Activated B cell treated with CpG ODN at 0.5 μM for 24 hours (primary cell): Measurements from ENCODE around the gene TMEM9. TPM values are rescaled to one million over a fixed set of nuclear protein-coding genes. Genes with fewer than 3 reads are reported as not detected.

Experiments
- ATAC-seq: fragments of 200-7000 bp; cut with Tn5 transposase; one replicate; pipeline ENCODE4 v1.10.0; 2021; ENCODE audit warnings: low read depth, mild to moderate bottlenecking, moderate library complexity
- CTCF ChIA-PET: fragments of 350-600 bp; sonication (Branson Sonifier 250); formaldehyde crosslinking; loops from one replicate; lab custom pipeline; 2021; ENCODE audit warnings: antibody characterized with exemption; lab: Charles Lee
- POLR2A ChIA-PET: fragments of 350-600 bp; sonication (Branson Sonifier 250); formaldehyde crosslinking; loops from one replicate; lab custom pipeline; 2021; ENCODE audit warnings: antibody characterized with exemption; lab: Charles Lee
- DNase-seq: peaks from one replicate; pipeline ENCODE4 v3.0.0; 2022
- H3K27ac Mint-ChIP-seq: one replicate; pipeline ENCODE4 v1.8.0; 2020; ENCODE audit warnings: mixed read lengths
- H3K27me3 Mint-ChIP-seq: one replicate; pipeline ENCODE4 v1.8.0; 2021; ENCODE audit warnings: mixed read lengths
- H3K36me3 Mint-ChIP-seq: one replicate; pipeline ENCODE4 v1.8.0; 2021; ENCODE audit warnings: low read depth, mixed read lengths
- H3K4me1 Mint-ChIP-seq: one replicate; pipeline ENCODE4 v1.8.0; 2021; ENCODE audit warnings: mixed read lengths
- H3K4me3 Mint-ChIP-seq: one replicate; pipeline ENCODE4 v1.8.0; 2020; ENCODE audit warnings: mild to moderate bottlenecking, mixed read lengths
- H3K9me3 Mint-ChIP-seq: one replicate; pipeline ENCODE4 v1.8.0; 2020; ENCODE audit warnings: mixed read lengths
- CTCF ChIP-seq: fragments of 200-600 bp; IDR thresholded peaks from one replicate; pipeline ENCODE4 v1.8.0; 2022; ENCODE audit warnings: antibody characterized with exemption, mild to moderate bottlenecking
- intact Hi-C: fragments of 100-400 bp; cut with micrococcal nuclease; formaldehyde crosslinking; loops from one replicate; pipeline ENCODE4 v1.15.1; 2024
- total RNA-seq: library from RNA; stranded (reverse); gene quantifications from 2 replicates; pipeline ENCODE4 v1.2.3, GENCODE V29; 2022

Gene TMEM9
- total RNA-seq, 1 donor from 2014 or later: 19.0 TPM

GRCh38 chr1:201144701-201145100, 9.6 kb downstream of the TMEM9 start:
- Mint-ChIP-seq H3K27me3 (no peaks in the 10 kb centered on the region), H3K27ac (no peak overlapping the region), H3K4me1 (peaks cover 5% of the 10 kb centered on the region), H3K4me3 (no peak overlapping the region), H3K36me3 (peaks cover 81% of the 10 kb centered on the region), H3K9me3 (no peaks in the 10 kb centered on the region)
- CTCF ChIA-PET: no interaction called here
- no peak for DNase-seq
- intact Hi-C loops: no loop called here
- POLR2A ChIA-PET: no interaction called here
- no peak for TF ChIP-seq CTCF
- ATAC-seq: no peak

DNA sequence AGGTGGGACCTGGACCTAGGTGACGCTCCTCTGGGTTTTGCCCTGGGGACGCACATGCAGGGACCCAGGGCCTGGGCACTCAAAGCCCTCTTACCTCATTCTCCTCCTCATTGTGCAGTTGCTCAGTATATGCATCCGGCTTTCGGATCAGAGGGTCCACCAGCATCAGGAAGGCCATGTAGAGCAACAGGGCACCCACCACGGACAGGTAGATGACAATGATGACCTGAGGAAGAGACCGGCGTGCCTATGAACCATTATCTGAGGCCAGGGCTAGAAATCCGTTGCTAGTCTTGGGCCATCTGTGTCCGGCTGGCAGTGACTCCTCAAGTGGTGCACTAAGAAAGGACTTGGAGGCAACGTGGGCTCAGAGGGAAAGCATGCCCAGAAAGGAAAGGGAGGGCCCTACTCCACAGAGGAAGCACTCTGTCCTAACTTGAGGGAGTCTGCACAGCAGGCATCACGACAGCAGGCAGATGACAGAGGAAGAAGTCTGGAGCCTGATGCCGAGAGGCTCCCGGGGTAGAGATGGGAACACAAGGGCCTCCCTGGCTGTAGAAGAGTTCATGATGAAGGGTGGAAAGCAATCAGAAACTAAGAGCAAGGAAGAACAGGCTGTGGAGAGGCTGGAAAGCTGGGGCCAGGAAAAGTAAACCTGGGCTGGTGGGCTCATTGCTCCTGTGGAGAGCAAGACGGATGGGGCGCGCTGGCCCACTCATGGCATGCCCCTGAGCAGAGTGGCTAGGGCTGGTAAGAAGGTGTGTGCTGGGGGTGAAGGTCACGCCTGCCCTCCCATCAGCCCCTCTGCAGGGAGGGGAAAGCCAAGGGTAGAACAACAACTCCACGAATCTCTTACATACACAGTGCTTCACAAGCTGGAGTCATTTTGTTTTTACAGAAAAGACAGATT, 10.3 kb downstream of the TMEM9 start:
- no peak overlapping the region for H3K27ac Mint-ChIP-seq
- POLR2A ChIA-PET: no interaction called here
- CTCF ChIA-PET: no interaction called here
- H3K4me1 Mint-ChIP-seq: peaks cover 5% of the 10 kb centered on the region
- H3K9me3 Mint-ChIP-seq: no peaks in the 10 kb centered on the region
- ATAC-seq (no peak), DNase-seq (no peak)
- peaks cover 81% of the 10 kb centered on the region for H3K36me3 Mint-ChIP-seq
- TF ChIP-seq CTCF: no peak
- intact Hi-C loops: no loop called here
- H3K27me3 Mint-ChIP-seq: no peaks in the 10 kb centered on the region
- H3K4me3 Mint-ChIP-seq: no peak overlapping the region

DNA sequence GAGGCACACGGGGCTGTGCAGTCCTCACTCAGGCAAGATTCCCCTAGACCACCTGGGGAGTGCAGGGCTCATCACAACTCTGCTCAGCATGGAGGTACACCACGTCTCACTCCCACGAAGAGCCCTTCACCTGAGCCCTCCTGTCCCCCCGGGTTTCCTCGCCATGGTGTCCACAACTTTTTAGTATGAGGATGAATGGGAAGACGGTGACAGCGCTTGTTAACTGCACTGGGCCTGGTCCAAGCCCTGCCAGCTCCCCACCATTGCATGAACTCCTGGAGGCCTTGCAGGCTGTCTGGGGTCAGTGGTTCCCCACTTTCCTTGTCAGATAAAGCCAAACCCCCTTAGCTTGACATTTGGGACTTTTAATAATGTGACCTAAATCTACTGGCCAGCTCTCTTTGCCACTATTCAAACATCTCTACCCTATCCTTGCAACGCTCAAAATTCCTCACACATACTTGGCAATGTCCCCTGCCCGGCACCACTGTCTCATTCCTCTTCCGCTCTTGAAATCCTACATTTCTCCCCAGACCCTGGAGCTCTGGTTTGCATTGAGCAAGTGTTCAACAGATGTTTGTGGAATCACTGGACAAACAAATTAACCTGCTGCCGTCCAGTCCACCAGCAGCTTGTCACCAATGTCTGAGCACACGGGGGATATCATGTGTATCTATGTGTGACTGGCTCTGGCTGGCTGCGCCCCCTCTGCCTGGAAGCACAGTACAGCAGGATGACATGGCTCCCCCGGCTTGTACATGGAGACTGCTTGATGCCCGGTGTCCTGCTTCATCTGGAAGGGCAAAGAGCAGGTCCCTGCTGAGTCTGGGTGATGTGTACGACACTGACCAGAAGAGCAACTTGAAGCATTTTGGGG, 11.2 kb downstream of the TMEM9 start:
- CTCF ChIA-PET: no interaction called here
- H3K27ac Mint-ChIP-seq: no peak overlapping the region

GRCh38 chr1:201142011-201142848, 12.0 kb downstream of the TMEM9 start:
- POLR2A ChIA-PET: no interaction called here
- ATAC-seq (no peak), DNase-seq (no peak)
- CTCF ChIA-PET: no interaction called here
- Mint-ChIP-seq H3K9me3 (no peaks in the 10 kb centered on the region), H3K27me3 (no peaks in the 10 kb centered on the region), H3K27ac (no peak overlapping the region), H3K36me3 (peaks cover 79% of the 10 kb centered on the region), H3K4me3 (no peak overlapping the region), H3K4me1 (peaks cover 5% of the 10 kb centered on the region)
- TF ChIP-seq CTCF: no peak
- intact Hi-C loops: no loop called here

More for the DNA sequence above, 11.2 kb downstream of the TMEM9 start:
- intact Hi-C loops: no loop called here
- ATAC-seq: no peak
- Mint-ChIP-seq H3K9me3 (no peaks in the 10 kb centered on the region), H3K27me3 (no peaks in the 10 kb centered on the region), H3K4me1 (peaks cover 5% of the 10 kb centered on the region), H3K36me3 (peaks cover 80% of the 10 kb centered on the region), H3K4me3 (no peak overlapping the region)
- no peak for TF ChIP-seq CTCF
- POLR2A ChIA-PET: no interaction called here
- DNase-seq: no peak
